Type B pancreatic cell (in vitro differentiated cells): Measurements from ENCODE around the gene DIP2B. TPM values are rescaled to one million over a fixed set of nuclear protein-coding genes. Genes with fewer than 3 reads are reported as not detected.

Source experiments
- DNase-seq: peaks from one replicate; pipeline ENCODE4 v3.0.0; 2021; ENCODE audit warnings: mixed read lengths; ENCODE audit not compliant: unreplicated experiment; ENCODE audit errors: extremely low spot score
- H3K27ac Mint-ChIP-seq: 2 replicates; pipeline ENCODE4 v1.8.0; 2021; ENCODE audit warnings: mild to moderate bottlenecking, mixed read lengths
- H3K27me3 Mint-ChIP-seq: 2 replicates; pipeline ENCODE4 v1.8.0; 2021; ENCODE audit warnings: mixed read lengths
- H3K36me3 Mint-ChIP-seq: 2 replicates; pipeline ENCODE4 v1.8.0; 2021; ENCODE audit warnings: mixed read lengths
- H3K4me1 Mint-ChIP-seq: one replicate; pipeline ENCODE4 v1.8.0; 2021; ENCODE audit warnings: mixed read lengths; ENCODE audit not compliant: unreplicated experiment
- H3K4me3 Mint-ChIP-seq: 2 replicates; pipeline ENCODE4 v1.8.0; 2021; ENCODE audit warnings: mild to moderate bottlenecking, mixed read lengths
- H3K9me3 Mint-ChIP-seq: 2 replicates; pipeline ENCODE4 v1.8.0; 2021; ENCODE audit warnings: mixed read lengths
- CTCF ChIP-seq: fragments of 200-600 bp; sonication (generic); conservative IDR thresholded peaks from 2 replicates; pipeline ENCODE4 v1.5.0; 2021; ENCODE audit warnings: antibody characterized with exemption, mild to moderate bottlenecking
- total RNA-seq: library from RNA; stranded (reverse); gene quantifications from 2 replicates; pipeline ENCODE4 v1.2.1, GENCODE V29; 2021; ENCODE audit warnings: low replicate concordance

The DIP2B gene
- total RNA-seq, 1 donor from 2014 or later, result 27.2 TPM

DNA sequence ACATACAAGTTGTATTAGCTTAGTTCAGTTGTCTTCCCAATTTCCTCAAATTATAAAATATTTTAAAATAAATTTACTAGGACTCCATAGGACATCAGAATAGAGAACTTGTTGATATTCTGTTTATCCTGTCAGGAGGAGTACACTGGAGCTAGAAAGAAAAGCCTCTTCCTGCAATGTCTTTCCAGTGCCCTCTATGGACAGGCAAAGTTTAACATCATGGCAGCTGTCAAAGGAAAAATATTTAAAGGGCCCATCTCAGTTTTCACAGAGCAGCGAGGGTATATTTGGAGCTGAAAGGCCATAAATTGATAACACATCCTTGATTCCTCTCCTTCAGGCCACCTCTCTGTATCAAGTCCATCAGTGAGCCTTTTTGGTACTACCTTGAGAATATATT lies 19.0 kb downstream of the DIP2B start:
- H3K27ac Mint-ChIP-seq, result no peak overlapping the region
- peaks cover 17% of the 10 kb centered on the region for H3K36me3 Mint-ChIP-seq
- peaks cover 17% of the 10 kb centered on the region for H3K4me1 Mint-ChIP-seq
- no peak overlapping the region for H3K4me3 Mint-ChIP-seq
- H3K27me3 Mint-ChIP-seq, result no peaks in the 10 kb centered on the region
- H3K9me3 Mint-ChIP-seq, result peaks cover 5% of the 10 kb centered on the region
- DNase-seq, result no peak
- TF ChIP-seq CTCF, result no peak

- no peak for DNase-seq
- Mint-ChIP-seq H3K9me3 (peaks cover 5% of the 10 kb centered on the region), H3K27ac (no peak overlapping the region), H3K4me1 (peaks cover 20% of the 10 kb centered on the region), H3K4me3 (no peak overlapping the region), H3K36me3 (peaks cover 19% of the 10 kb centered on the region), H3K27me3 (no peaks in the 10 kb centered on the region)
- no peak for TF ChIP-seq CTCF
Measured at GRCh38 chr12:50524621-50525020, 19.8 kb downstream of the DIP2B start.

GRCh38 chr12:50525422-50525821 lies 20.6 kb downstream of the DIP2B start:
- Mint-ChIP-seq H3K4me3 (no peak overlapping the region), H3K27ac (no peak overlapping the region), H3K4me1 (peaks cover 18% of the 10 kb centered on the region), H3K27me3 (no peaks in the 10 kb centered on the region), H3K36me3 (peaks cover 19% of the 10 kb centered on the region), H3K9me3 (peaks cover 5% of the 10 kb centered on the region)
- no peak for TF ChIP-seq CTCF
- DNase-seq, result no peak

GRCh38 chr12:50527359-50527726 lies 22.6 kb downstream of the DIP2B start:
- H3K27ac Mint-ChIP-seq, result no peak overlapping the region
- peaks cover 18% of the 10 kb centered on the region for H3K36me3 Mint-ChIP-seq
- H3K27me3 Mint-ChIP-seq, result no peaks in the 10 kb centered on the region
- peaks cover 13% of the 10 kb centered on the region for H3K4me1 Mint-ChIP-seq
- no peak for DNase-seq
- no peak overlapping the region for H3K4me3 Mint-ChIP-seq
- TF ChIP-seq CTCF, result no peak
- H3K9me3 Mint-ChIP-seq, result peaks cover 5% of the 10 kb centered on the region

DNA sequence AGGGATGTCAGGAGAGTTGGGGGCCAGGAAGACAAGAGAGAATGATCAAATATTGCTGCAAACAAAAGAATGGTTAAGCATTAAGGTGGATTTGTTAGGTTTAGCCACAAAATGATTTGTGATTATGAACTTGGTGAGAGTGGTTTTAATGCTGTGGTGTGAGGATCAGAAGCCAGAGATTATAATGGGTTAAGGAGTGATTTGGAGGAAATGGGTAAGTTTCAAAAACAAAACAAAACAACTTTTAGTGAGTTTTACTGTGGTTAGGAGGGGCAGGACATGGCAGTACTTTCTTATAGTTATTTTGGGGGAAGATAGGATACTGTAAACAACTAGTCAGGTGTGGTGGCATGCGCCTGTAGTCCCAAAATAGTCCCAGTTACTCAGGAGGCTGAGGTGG lies 24.0 kb downstream of the DIP2B start:
- H3K9me3 Mint-ChIP-seq, result no peaks in the 10 kb centered on the region
- H3K36me3 Mint-ChIP-seq, result peaks cover 13% of the 10 kb centered on the region
- TF ChIP-seq CTCF, result no peak
- H3K27me3 Mint-ChIP-seq, result no peaks in the 10 kb centered on the region
- peak overlapping the region; percentile 1 for H3K27ac Mint-ChIP-seq
- no peak overlapping the region for H3K4me3 Mint-ChIP-seq
- DNase-seq, result no peak
- H3K4me1 Mint-ChIP-seq, result peaks cover 13% of the 10 kb centered on the region

- DNase-seq, result no peak
- Mint-ChIP-seq H3K4me1 (peaks cover 13% of the 10 kb centered on the region), H3K9me3 (no peaks in the 10 kb centered on the region), H3K4me3 (no peak overlapping the region), H3K36me3 (peaks cover 9% of the 10 kb centered on the region), H3K27ac (no peak overlapping the region), H3K27me3 (no peaks in the 10 kb centered on the region)
- TF ChIP-seq CTCF, result no peak
Measured at GRCh38 chr12:50529345-50529744, 24.6 kb downstream of the DIP2B start.
